HCT116 (cell line): Measurements from ENCODE around the gene CCSER1. TPM values are rescaled to one million over a fixed set of nuclear protein-coding genes. Genes with fewer than 3 reads are reported as not detected.

Experiments used
- ATAC-seq: fragments of 200-7000 bp; cut with Tn5 transposase; 2 replicates; pipeline ENCODE4 v1.9.1; 2020; ENCODE audit warnings: mild to moderate bottlenecking, moderate library complexity
- BruUV-seq: library from RNA; stranded (reverse); fragments of 400-500 nt; replicated peaks from 2 replicates; lab custom pipeline; 2021; lab: Mats Ljungman, UMichigan
- CTCF ChIA-PET: fragments of 300-600 bp; sonication (Branson Sonifier 250); formaldehyde crosslinking; loops from one replicate; lab custom pipeline; 2021; ENCODE audit warnings: antibody characterized with exemption; lab: Charles Lee
- POLR2A ChIA-PET: fragments of 300-600, 350-600 bp; sonication (Branson Sonifier 250); formaldehyde crosslinking; loops from one replicate; lab custom pipeline; 2021; ENCODE audit warnings: antibody characterized with exemption; lab: Charles Lee
- RAD21 ChIA-PET, 2 experiments: fragments of 300-600 bp; sonication (Branson Sonifier 250); formaldehyde crosslinking; loops; one replicate each; lab custom pipeline; 2023; ENCODE audit warnings: low total read pairs in 2 of 2; ENCODE audit not compliant: uncharacterized antibody in 2 of 2, unreplicated experiment in 2 of 2, low non-redundant PET in 1 of 2; lab: Charles Lee
- DNase-seq: peaks from one replicate; pipeline ENCODE4 v3.0.0-alpha.2; 2010; ENCODE audit warnings: low read depth, low spot score
- H2AFZ ChIP-seq: fragments of 200-600 bp; shearing (Covaris generic), sonication (generic); 2 replicates; pipeline ENCODE4 v1.6.1; 2017; ENCODE audit warnings: low read depth, mixed run types, mixed read lengths, antibody characterized with exemption, low read length; ENCODE audit not compliant: poor library complexity, severe bottlenecking
- H3K27ac ChIP-seq: 2 replicates; pipeline ENCODE4 v1.5.1; 2012; ENCODE audit warnings: low read depth, low read length
- H3K27me3 ChIP-seq: fragments of 200-600 bp; sonication (generic); 2 replicates; pipeline ENCODE4 v1.6.1; 2016; ENCODE audit warnings: mixed run types, low read length, mixed read lengths; ENCODE audit not compliant: insufficient read depth
- H3K36me3 ChIP-seq, 2 experiments: fragments of 200-500 bp in 1 of 2; fragments of 200-600 bp in 1 of 2; sonication (Bioruptor generic) in 1 of 2; sonication (generic) in 1 of 2; 2 replicates each; pipeline versions ENCODE4 v1.5.1 to v1.6.1; 2014 to 2016; ENCODE audit warnings: low read length in 2 of 2, inconsistent platforms in 1 of 2, mixed read lengths in 1 of 2, mixed run types in 1 of 2; ENCODE audit not compliant: insufficient read depth in 2 of 2, control insufficient read depth in 1 of 2
- H3K4me1 ChIP-seq, 2 experiments: fragments of 200-600 bp in 1 of 2; sonication (generic) in 1 of 2; 2 replicates each; pipeline versions ENCODE4 v1.5.1 to v1.6.1; 2012 to 2017; ENCODE audit warnings: low read length in 2 of 2, inconsistent platforms in 1 of 2, mild to moderate bottlenecking in 1 of 2, mixed read lengths in 1 of 2, mixed run types in 1 of 2, moderate library complexity in 1 of 2; ENCODE audit not compliant: insufficient read depth in 2 of 2, control insufficient read depth in 1 of 2
- H3K4me2 ChIP-seq: fragments of 200-600 bp; sonication (generic); 2 replicates; pipeline ENCODE4 v1.6.1; 2017; ENCODE audit warnings: mixed run types, low read length, mixed read lengths
- H3K4me3 ChIP-seq, 2 experiments: fragments of 200-600 bp in 1 of 2; sonication (generic) in 1 of 2; replicated peaks in 1 of 2; 2 replicates each; pipeline ENCODE4 v1.5.1; 2011 to 2016; ENCODE audit warnings: low read length in 2 of 2, control low read depth in 1 of 2, low read depth in 1 of 2, mild to moderate bottlenecking in 1 of 2, mixed read lengths in 1 of 2, mixed run types in 1 of 2
- H3K79me2 ChIP-seq: fragments of 200-600 bp; sonication (generic); 2 replicates; pipeline ENCODE4 v1.6.1; 2017; ENCODE audit warnings: mild to moderate bottlenecking, mixed run types, low read length, moderate library complexity, mixed read lengths; ENCODE audit not compliant: insufficient read depth
- H3K9ac ChIP-seq: fragments of 200-600 bp; sonication (generic); 2 replicates; pipeline ENCODE4 v1.6.1; 2016; ENCODE audit warnings: low read length, mixed read lengths
- H3K9me2 ChIP-seq: fragments of 200-600 bp; sonication (generic), shearing (Covaris generic); 2 replicates; pipeline ENCODE4 v1.6.1; 2017; ENCODE audit warnings: mixed run types, mild to moderate bottlenecking, moderate library complexity; ENCODE audit not compliant: insufficient read depth
- H3K9me3 ChIP-seq, 2 experiments: fragments of 200-500 bp in 1 of 2; fragments of 200-600 bp in 1 of 2; sonication (Bioruptor generic) in 1 of 2; sonication (generic) in 1 of 2; 2 replicates each; pipeline ENCODE4 v1.6.1; 2014 to 2017; ENCODE audit warnings: low read length in 2 of 2, mixed read lengths in 2 of 2, inconsistent platforms in 1 of 2, low read depth in 1 of 2, mild to moderate bottlenecking in 1 of 2, mixed run types in 1 of 2, moderate library complexity in 1 of 2; ENCODE audit not compliant: control insufficient read depth in 1 of 2, insufficient read depth in 1 of 2
- H4K20me1 ChIP-seq: fragments of 200-600 bp; sonication (generic), shearing (Covaris generic); 2 replicates; pipeline ENCODE4 v1.6.1; 2017; ENCODE audit warnings: mixed run types, mild to moderate bottlenecking, moderate library complexity; ENCODE audit not compliant: insufficient read depth
- ATF3 ChIP-seq: IDR thresholded peaks from 2 replicates; pipeline ENCODE4 v1.6.1; 2012
- CBX3 ChIP-seq: IDR thresholded peaks from 2 replicates; pipeline ENCODE4 v1.6.1; 2012; ENCODE audit warnings: low read depth
- CEBPB ChIP-seq: IDR thresholded peaks from 2 replicates; pipeline ENCODE4 v1.6.1; 2012; ENCODE audit warnings: low read depth
- EGR1 ChIP-seq: IDR thresholded peaks from 2 replicates; pipeline ENCODE4 v1.6.1; 2012; ENCODE audit warnings: low read depth
- FOSL1 ChIP-seq: IDR thresholded peaks from 2 replicates; pipeline ENCODE4 v1.6.1; 2012; ENCODE audit warnings: low read depth
- JUND ChIP-seq: IDR thresholded peaks from 2 replicates; pipeline ENCODE4 v1.6.1; 2012
- MAX ChIP-seq: IDR thresholded peaks from 2 replicates; pipeline ENCODE4 v1.6.1; 2012
- RAD21 ChIP-seq: IDR thresholded peaks from 2 replicates; pipeline ENCODE4 v1.6.1; 2012; ENCODE audit warnings: low read depth, mild to moderate bottlenecking
- TCF7L2 ChIP-seq: IDR thresholded peaks from 2 replicates; pipeline ENCODE4 v1.7.0; 2011; ENCODE audit warnings: borderline replicate concordance, inconsistent platforms; ENCODE audit not compliant: insufficient read depth, insufficient read length; ENCODE audit errors: extremely low read depth
- YY1 ChIP-seq: IDR thresholded peaks from 2 replicates; pipeline ENCODE4 v1.6.1; 2011; ENCODE audit warnings: low read length, low read depth, moderate library complexity, mild to moderate bottlenecking; ENCODE audit not compliant: insufficient replicate concordance; ENCODE audit errors: extremely low read depth
- intact Hi-C: fragments of 100-400 bp; cut with micrococcal nuclease; formaldehyde crosslinking; loops from 2 replicates; pipeline ENCODE4 v1.10.0; 2022
- total RNA-seq: library from RNA; stranded (reverse); gene quantifications from one replicate; pipeline ENCODE4 v1.2.1, GENCODE V29; 2021; ENCODE audit not compliant: unreplicated experiment

CCSER1 gene
- total RNA-seq, 1 experiment from 2014 or later, result 6.7 TPM

- CTCF ChIA-PET, result no interaction called here
Measured at GRCh38 chr4:90189946-90190345, 62.8 kb downstream of the CCSER1 start.

GRCh38 chr4:90190525-90190924 lies 63.3 kb downstream of the CCSER1 start:
- Histone ChIP-seq H3K79me2 (no peaks in the 10 kb centered on the region), H3K36me3 (no peaks in the 10 kb centered on the region), H3K9ac (no peak overlapping the region), H3K27ac (no peak overlapping the region), H4K20me1 (0 out of 2 replicates have a peak, but pooled peaks cover 3% of the 10 kb centered on the region), H3K9me2 (no peaks in the 10 kb centered on the region), H3K4me1 (no peaks in the 10 kb centered on the region), H3K4me2 (no peak overlapping the region), H3K4me3 (no peak overlapping the region), H2AFZ (no peak overlapping the region), H3K27me3 (no peaks in the 10 kb centered on the region), H3K9me3 (no peaks in the 10 kb centered on the region)
- ChIA-PET RAD21 (no interaction called here), CTCF (no interaction called here), POLR2A (no interaction called here)
- no TSS peak for BruUV-seq
- TF ChIP-seq RAD21, result no peak
- no peak for TF ChIP-seq YY1
- no peak for TF ChIP-seq ATF3
- no peak for TF ChIP-seq EGR1
- no peak for TF ChIP-seq FOSL1
- no peak for DNase-seq
- no peak for ATAC-seq
- intact Hi-C loops, result no loop called here

More at GRCh38 chr4:90189946-90190345, 62.8 kb downstream of the CCSER1 start:
- H4K20me1 ChIP-seq, result 0 out of 2 replicates have a peak, but pooled peaks cover 3% of the 10 kb centered on the region
- H3K9ac ChIP-seq, result no peak overlapping the region
- H3K4me1 ChIP-seq, result no peaks in the 10 kb centered on the region
- ATAC-seq, result no peak
- no peak overlapping the region for H2AFZ ChIP-seq
- no peak overlapping the region for H3K4me3 ChIP-seq
- no peaks in the 10 kb centered on the region for H3K79me2 ChIP-seq
- no peaks in the 10 kb centered on the region for H3K27me3 ChIP-seq
- H3K9me2 ChIP-seq, result no peaks in the 10 kb centered on the region
- no peaks in the 10 kb centered on the region for H3K36me3 ChIP-seq
- no peak for DNase-seq
- no peak overlapping the region for H3K4me2 ChIP-seq
- ChIA-PET RAD21 (no interaction called here), POLR2A (no interaction called here)
- no peaks in the 10 kb centered on the region for H3K9me3 ChIP-seq
- TF ChIP-seq CEBPB (no peak), JUND (no peak), TCF7L2 (no peak), CBX3 (no peak), MAX (no peak), EGR1 (no peak), YY1 (no peak)
- intact Hi-C loops, result no loop called here
- no TSS peak for BruUV-seq
- no peak overlapping the region for H3K27ac ChIP-seq
